ENCODE results near the gene MBTD1.

GRCh38 chr17:51135956-51136355 is 123.9 kb downstream of the MBTD1 start:
- TF ChIP-seq CTCF (IDR thresholded peaks at IDR 0.05), result no peak
- no peak for TF ChIP-seq POLR2A (IDR thresholded peaks at IDR 0.05)

Data from heart left ventricle (tissue), 13 donors.